Measurements from ENCODE around the gene ICAM5.

GRCh38 chr19:10317045-10317856 is 27.5 kb downstream of the ICAM5 start:
- TF ChIP-seq, protein P1, sequence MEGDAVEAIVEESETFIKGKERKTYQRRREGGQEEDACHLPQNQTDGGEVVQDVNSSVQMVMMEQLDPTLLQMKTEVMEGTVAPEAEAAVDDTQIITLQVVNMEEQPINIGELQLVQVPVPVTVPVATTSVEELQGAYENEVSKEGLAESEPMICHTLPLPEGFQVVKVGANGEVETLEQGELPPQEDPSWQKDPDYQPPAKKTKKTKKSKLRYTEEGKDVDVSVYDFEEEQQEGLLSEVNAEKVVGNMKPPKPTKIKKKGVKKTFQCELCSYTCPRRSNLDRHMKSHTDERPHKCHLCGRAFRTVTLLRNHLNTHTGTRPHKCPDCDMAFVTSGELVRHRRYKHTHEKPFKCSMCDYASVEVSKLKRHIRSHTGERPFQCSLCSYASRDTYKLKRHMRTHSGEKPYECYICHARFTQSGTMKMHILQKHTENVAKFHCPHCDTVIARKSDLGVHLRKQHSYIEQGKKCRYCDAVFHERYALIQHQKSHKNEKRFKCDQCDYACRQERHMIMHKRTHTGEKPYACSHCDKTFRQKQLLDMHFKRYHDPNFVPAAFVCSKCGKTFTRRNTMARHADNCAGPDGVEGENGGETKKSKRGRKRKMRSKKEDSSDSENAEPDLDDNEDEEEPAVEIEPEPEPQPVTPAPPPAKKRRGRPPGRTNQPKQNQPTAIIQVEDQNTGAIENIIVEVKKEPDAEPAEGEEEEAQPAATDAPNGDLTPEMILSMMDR (IDR thresholded peaks at IDR 0.05) = no peak
- TF ChIP-seq POLR2A (IDR thresholded peaks at IDR 0.05) = no peak
